SHP77 treated with DMSO at 0.1 percent for 48 hours (cell line): ENCODE results near the gene KDM5C.
"Not testable (repeated sequence)": the region's sequence is repeated elsewhere in the genome, so short reads cannot be mapped to it uniquely, and the experiment has no call there.

Experiments used
- DNase-seq: peaks from one replicate; lab custom pipeline; 2025; lab: John Stamatoyannopoulos, UW

KDM5C gene

GRCh38 chrX:53190363-53190960 is 34.5 kb downstream of the KDM5C start:
- DNase-seq: no peak

GRCh38 chrX:53188763-53189162 is 36.2 kb downstream of the KDM5C start:
- DNase-seq: no peak

- DNase-seq: no peak
Measured at GRCh38 chrX:53186351-53186750, 38.7 kb downstream of the KDM5C start.

GRCh38 chrX:53184836-53185235 is 40.2 kb downstream of the KDM5C start:
- DNase-seq: no peak

- DNase-seq: no peak
Measured at GRCh38 chrX:53171356-53171755, 53.7 kb downstream of the KDM5C start.

- DNase-seq: no peak
Measured at GRCh38 chrX:53166103-53166502, 58.9 kb downstream of the KDM5C start.

GRCh38 chrX:53164566-53164965 is 60.4 kb downstream of the KDM5C start:
- not testable (repeated sequence) for DNase-seq

- DNase-seq: no peak
Measured at GRCh38 chrX:53163436-53163835, 61.6 kb downstream of the KDM5C start.

GRCh38 chrX:53160297-53160983 is 64.6 kb downstream of the KDM5C start:
- DNase-seq: no peak

GRCh38 chrX:53159184-53159583 is 65.8 kb downstream of the KDM5C start:
- no peak for DNase-seq

GRCh38 chrX:53156207-53156596 is 68.8 kb downstream of the KDM5C start:
- no peak for DNase-seq

- DNase-seq: no peak
Measured at GRCh38 chrX:53155512-53156206, 69.3 kb downstream of the KDM5C start.

GRCh38 chrX:53153581-53153980 is 71.4 kb downstream of the KDM5C start:
- DNase-seq: no peak
